Endothelial cell of umbilical vein (primary cell): ENCODE measurements around the gene RAD51B.

Experiments
- CTCF ChIP-seq, 2 donors: IDR thresholded peaks; 1 replicate in 1 of 2; 2 replicates in 1 of 2; pipeline ENCODE4 v1.5.1; 2011; ENCODE audit warnings: low read length in 2 of 2, mild to moderate bottlenecking in 2 of 2, moderate library complexity in 2 of 2, control low read depth in 1 of 2, inconsistent platforms in 1 of 2, low read depth in 1 of 2; ENCODE audit not compliant: insufficient read depth in 1 of 2; ENCODE audit errors: extremely low read depth in 1 of 2
- POLR2AphosphoS5 ChIP-seq: IDR thresholded peaks from 2 replicates; pipeline ENCODE4 v1.6.1; 2012; ENCODE audit warnings: low read depth, mild to moderate bottlenecking, control low read depth, low read length, moderate library complexity; ENCODE audit not compliant: insufficient read depth

- no peak for TF ChIP-seq CTCF (IDR thresholded peaks at IDR 0.05; ENCODE audit: extremely low read depth in 1 of 2, insufficient read depth in 1 of 2, low read depth in 1 of 2, low read length in 2 of 2)
- TF ChIP-seq POLR2AphosphoS5: no peak
These were observed 413.7 kb downstream of the RAD51B start for GRCh38 chr14:68233101-68233784.
